Measurements from ENCODE around the gene CLEC17A.
"Not testable (repeated sequence)": the region's sequence is repeated elsewhere in the genome, so short reads cannot be mapped to it uniquely, and the experiment has no call there.

The CLEC17A gene

DNA sequence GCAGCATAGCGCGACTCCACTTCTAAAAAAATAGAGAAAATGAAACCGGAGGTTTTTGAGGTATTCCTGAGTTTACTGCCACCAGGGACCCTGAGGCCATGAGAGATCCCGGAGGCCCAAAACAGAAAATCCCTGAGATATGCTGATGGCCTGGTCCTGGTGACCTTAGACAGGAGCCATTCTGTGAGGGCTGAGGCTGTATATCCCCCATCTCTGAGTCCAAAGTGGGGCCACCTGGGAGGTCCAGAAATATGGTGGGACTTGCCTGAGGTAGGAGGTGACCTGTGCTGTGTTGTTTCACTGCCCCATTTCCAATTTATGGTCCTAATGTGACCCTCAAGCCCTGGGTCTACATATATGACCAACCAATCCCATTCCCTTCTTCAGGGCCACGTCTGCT is 1.5 kb downstream of the CLEC17A start:
- DNase-seq = not testable (repeated sequence)

DNA sequence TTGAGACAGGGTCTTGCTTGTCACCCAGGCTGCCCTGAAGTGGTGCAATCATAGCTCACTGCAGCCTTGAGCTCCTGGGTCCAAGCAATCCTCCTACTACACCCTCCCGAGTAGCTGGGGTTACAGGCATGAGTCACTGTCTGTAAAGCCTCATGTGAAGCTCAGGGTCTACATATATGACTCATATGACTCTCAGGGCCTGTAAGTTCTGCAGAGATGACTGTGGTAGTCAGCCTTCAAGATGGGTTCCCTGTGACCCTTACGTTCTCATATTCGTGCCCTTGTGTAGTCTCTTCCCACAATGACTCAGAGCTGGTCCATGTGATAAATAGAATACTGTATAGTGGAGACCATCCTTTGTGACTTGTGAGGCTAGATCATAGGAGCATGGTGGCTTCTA is 2.3 kb downstream of the CLEC17A start:
- not testable (repeated sequence) for DNase-seq

DNA sequence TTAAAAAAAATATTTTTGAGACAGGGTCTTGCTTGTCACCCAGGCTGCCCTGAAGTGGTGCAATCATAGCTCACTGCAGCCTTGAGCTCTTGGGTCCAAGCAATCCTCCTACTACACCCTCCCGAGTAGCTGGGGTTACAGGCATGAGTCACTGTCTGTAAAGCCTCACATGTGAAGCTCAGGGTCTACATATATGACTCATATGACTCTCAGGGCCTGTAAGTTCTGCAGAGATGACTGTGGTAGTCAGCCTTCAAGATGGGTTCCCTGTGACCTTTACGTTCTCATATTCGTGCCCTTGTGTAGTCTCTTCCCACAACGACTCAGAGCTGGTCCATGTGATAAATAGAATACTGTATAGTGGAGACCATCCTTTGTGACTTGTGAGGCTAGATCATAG is 6.5 kb downstream of the CLEC17A start:
- not testable (repeated sequence) for DNase-seq

DNA sequence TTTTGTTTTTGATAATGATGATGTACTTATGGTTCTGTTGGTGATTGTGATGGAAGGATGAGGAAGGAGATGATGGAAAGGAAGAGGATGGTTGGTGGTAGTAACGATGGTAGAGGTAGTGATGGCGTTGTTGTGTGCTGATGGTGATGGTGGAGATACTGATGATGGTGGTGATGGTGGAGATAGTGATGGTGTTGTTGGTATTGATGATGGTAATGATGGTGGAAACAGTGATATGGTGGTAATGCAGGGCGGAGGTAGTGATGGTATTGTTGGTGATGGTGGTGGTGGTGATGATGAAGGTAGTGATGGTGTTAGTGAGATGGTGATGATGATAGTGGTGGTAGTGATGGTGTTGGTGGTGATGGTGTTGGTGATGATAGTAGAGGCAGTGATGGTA is 12.7 kb downstream of the CLEC17A start:
- DNase-seq = no peak

DNA sequence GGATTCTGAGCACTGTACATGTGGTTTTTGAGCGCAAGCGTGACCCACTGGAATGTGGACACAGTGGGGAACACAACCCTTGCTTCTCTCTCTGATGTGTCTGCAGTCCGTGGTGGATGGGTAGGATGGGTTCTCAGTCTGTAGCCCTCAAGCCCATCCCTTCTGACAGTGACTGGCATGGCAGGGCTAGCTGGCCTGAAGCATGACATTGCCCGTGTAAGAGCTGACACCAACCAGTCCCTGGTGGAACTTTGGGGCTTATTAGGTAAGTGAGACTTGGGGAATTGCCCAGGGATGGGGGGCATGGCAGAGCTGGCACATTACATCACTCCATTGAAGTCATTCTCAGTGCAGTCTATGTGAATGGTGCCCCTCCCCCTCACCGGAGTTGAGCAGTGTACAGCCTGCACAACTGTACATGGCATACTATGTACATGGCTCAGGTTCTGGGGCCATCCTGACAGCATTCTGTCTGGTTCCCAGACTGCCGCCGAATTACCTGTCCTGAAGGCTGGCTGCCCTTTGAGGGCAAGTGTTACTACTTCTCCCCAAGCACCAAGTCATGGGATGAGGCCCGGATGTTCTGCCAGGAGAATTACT is 16.8 kb downstream of the CLEC17A start:
- DNase-seq = no peak

DNA sequence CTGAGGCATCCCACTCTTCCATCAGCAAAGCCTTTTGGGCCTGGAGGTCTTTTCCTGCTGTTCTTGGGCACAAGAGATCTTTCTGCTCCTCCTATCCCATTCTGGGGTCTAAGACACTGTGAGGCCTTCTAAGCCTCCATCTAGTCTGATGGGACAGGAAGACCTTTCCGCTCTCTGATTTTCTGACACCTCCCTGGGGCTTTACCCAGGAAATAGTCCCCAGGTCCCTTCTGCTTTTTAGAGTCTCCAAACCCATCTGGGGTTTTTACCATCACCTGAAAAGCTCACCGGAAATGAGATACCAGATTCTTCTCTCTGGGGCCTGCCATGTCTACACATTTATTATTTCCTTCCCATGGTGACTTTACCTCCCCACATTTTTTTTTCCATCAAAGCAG is 21.1 kb downstream of the CLEC17A start:
- no peak for DNase-seq

DNA sequence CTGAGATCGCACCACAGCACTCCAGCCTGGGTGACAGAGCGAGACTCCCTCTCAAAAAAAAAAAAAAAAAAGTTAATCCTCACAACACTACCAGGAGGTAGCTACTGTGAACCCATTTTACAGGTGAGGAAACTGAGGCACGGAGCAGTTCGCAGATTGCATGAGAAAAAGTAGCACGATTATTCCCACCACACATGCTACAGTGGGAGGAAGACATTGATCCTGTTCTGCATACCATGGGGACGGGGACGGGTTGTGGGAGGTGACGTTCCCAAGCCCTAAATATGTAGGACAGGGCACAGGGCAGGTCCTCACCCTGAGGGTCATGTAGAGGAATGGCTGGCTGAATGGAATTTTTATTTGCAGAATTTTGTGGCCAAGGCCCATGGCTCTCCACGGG is 23.7 kb downstream of the CLEC17A start:
- no peak for DNase-seq

DNA sequence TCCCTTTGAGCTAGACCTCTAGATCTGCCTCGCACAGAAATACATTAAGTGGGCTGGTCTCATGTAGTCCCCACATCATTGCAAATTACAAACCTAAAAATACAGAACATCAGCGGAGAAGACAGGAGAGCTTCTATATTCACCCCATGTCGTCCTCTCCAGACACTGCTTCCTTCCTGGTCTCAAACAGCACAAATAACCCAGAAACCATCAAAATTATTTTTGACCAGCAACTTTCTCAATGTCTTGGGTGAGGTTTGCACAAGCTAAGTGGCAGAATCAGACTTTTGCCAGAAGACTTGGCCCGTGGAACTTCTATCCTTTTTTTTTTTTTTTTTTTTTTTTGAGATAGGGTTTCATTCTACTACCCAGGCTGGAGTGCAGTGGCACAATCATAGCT is 28.2 kb downstream of the CLEC17A start:
- no peak for DNase-seq

DNA sequence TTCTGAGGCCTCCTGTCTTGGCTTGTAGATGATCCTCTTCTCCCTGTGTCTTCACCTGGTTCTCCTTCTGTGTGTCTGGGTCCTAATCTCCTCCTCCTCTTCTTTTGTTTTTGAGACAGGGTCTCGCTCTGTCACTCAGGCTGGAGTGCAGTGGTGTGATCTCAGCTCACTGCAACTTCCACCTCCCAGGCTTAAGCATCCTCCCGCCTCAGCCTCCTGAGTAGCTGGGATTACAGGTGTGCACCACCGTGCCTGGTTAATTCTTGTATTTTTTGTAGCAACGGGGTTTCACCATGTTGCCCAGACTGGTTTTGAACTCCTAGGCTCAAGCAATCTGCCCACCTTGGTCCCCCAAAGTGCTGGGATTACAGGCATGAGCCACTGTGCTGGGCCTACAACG is 29.4 kb downstream of the CLEC17A start:
- not testable (repeated sequence) for DNase-seq

DNA sequence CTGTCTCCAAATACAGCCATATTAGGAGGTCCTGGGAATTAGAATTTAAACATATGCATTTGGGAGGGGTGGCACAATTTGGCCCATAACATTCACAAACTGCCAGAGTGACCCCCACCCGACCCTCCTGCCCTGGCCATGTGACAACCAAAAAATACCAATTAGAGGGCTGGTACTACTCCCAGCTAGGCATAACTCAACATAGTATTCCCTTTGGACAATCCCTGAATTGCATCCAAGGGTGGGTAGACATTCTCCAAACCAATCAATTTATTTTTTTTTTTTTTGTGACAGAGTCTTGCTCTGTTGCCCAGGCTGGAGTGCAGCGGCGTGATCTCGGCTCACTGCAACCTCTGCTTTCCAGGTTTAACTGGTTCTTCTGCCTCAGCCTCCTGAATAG is 29.8 kb downstream of the CLEC17A start:
- no peak for DNase-seq

DNA sequence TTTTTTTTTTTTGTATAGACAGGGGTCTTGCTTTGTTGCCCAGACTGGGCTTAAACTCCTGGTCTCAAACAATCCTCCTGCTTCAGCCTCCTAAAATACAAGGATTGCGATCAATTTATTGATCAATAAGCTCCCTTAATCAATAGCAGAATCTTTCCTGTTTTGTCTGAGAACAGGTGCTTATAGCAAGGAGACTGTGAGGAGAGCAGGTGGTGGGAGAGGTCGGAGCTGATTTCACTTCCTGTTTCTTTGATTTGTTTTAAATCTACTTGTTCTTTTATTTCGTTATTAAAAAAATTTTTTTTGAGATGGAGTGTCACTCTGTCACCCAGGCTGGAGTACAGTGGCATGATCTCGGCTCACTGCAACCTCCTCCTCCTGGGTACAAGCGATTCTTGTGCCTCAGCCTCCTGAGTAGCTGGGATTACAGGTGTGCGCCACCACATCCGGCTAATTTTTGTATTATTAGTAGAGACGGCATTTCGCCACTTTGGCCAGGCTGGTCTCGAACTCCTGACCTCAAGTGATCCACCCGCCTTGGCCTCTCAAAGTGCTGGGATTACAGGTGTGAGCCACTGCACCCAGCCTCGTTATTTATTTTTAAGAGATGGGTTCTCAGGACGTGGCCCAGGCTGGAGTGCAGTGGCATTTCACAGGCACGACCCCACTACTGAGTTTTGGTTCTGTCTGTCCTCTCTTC is 30.7 kb downstream of the CLEC17A start:
- DNase-seq = not testable (repeated sequence)

DNA sequence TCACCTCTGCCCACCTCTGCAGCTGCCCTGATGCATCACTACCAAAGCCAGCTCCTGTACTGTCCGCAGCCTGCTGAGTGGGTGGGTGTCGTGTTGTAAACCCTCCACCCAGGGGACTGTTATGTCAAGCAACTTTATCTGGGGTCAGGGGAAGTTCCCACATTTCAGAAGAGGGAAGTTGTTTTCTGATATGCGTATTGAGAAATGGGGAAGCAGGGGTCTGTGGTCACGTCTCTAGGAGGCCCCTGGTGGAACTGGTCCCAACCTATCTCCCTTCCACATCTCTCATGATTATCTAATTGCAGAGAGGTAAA is 31.2 kb downstream of the CLEC17A start:
- DNase-seq = no peak

DNA sequence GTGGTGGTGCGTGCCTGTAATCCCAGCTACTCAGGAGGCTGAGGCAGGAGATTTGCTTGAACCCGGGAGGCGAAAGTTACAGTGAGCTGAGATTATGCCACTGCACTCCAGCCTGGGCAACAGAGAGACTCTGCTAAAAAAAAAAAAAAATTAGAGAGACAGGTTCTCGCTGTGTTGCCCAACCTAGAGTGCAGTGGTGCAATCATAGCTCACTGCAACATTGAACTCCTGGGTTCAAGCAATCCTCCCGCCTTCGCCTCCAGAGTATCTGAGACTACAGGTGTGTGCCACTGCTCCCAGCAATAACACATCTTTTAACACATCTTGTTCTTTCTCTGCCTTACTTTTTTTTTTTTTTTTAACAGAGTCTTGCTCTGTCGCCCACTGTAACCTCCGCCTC is 32.7 kb downstream of the CLEC17A start:
- no peak for DNase-seq

DNA sequence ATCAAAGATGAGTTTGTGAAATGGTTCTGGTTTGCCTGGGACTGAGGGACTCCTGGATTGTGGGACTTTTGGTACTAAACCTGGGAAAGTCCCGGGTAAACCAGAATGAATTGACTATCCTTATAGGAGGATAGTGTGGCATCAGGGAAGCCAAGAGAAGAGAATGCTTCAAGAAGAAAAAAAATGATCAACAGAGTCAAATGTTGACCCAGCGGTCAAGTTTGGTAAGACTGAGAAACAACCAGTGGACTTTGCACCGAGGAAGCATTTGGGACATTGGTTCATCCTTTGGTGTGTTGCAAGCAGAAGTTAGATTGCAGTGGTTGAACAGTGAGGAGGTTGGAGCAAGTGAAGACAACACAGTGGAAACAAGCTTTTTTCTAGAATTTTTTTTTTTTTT is 33.5 kb downstream of the CLEC17A start:
- no peak for DNase-seq

DNA sequence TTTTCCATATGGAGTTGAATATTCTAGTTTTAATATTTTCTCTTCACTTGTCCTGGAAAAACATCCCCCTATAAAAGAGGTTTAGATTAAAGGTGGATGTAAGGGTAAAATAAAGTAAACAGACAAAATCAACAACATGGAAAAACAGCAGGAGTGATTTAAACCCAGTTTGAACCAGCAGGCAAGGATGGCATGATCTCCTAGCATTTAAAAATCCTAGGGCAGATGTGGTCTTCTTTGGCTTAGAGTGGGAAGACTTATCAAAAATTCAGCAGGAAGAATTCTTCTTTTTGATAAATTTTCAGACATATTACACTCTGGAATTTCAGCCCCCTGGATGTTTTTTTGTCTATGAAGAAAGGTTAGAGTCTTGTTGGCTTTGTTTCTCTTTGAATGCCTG is 36.5 kb downstream of the CLEC17A start:
- DNase-seq = no peak

DNA sequence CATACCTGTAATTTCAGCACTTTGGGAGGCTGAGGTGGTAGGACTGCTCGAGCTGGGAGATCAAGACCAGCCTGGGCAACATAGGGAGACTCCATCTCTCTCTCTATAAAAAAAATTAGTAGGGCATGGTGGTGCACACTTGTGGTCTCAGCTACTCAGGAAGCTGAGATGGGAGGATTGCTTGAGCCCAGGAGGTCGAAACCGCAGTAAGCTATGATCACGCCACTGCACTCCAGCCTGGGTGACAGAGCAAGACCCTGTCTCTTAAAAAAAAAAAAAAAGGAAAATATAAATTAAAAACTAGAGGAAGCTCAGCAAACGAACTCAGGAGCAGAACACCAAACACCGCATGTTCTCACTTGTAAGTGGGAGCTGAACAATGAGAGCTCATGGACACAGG is 41.6 kb downstream of the CLEC17A start:
- not testable (repeated sequence) for DNase-seq

DNA sequence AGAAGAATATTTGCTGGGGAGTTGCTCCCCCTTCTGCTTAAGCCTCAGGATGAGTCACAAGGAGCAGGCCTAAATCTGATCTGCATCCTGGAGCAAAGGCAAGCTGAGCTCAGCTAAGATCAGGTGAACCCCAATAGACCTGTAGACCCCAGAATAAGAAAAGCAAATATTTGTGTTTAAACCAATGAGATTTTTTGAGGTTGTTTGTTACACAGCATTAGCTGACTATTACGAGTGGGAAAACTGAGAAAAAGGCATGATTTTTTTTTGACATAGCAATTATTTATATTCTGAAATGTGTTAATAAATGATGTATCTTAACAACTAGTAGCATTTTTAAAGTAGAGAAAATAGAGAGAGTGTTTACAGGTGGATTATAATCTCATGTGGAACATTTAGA is 46.7 kb downstream of the CLEC17A start:
- DNase-seq = no peak

DNA sequence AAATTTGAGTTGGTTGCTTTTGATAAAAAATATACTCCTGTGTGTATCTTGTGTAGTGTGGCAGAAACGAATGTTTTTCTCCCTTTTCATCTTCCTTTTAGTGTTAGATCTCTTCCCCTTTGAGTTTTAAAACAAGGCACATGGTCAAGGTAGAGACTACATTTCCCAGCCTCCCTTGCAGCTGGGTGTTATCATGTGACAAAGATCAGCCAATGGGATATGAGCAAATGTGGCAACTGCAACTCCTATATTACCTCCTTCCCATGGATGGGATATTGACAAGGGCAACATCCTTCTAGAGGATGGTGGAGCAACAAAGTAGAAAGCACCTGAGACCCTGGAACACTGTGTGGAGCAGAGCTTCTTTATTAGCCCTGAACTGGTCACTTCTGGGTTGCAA is 49.4 kb downstream of the CLEC17A start:
- no peak for DNase-seq

DNA sequence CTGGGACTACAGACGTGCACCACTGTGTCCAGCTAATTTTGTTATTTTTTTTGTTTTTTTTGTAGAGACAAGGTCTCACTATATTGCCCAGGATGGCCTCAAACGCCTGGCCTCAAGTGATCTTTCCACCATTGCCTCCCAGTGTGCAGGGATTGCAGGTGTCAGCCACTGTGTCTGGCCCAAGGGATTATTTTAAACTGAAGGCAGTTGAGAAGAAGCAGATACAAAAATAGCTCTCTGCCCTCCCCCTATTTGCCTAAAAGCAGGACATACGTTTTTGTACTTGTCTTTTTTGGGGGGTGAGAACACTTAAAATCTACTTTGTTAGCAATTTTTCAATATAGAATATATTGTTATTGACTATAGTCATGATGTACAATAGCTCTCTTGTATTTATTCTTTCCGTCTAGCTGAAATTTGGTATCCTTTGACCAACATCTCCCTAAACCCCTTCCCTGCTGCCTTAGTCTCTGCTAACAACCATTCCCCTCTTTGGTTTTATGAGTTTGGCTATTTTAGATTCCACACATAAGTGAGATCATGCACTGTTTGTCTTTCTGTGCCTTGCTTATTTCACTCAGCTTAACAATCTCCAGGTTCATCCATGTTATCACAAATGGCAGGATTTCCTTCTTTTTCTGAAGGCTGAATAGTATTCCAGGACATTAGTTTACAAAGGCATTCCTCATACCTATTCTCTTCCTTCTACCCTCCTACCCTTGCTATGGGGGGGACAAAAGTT is 56.8 kb downstream of the CLEC17A start:
- DNase-seq = no peak

DNA sequence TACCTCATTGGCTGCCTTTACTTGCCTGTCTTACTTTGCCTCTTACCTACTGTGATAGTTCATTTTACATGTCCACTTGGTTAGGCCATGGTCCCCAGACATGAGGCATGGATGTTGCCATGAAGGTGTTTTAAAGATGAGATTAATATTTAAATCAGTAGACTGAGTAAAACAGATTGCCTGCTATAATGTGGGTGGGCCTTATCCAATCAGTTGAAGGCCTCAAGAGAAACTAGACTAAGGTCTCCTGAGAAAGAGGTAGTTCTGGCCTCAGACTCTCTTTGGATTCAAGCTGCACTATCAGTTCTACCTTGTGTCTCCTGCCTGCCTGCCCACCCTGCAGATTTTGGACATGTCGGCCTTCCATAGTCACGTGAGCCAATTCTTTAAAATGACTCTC is 65.6 kb downstream of the CLEC17A start:
- no peak for DNase-seq

DNA sequence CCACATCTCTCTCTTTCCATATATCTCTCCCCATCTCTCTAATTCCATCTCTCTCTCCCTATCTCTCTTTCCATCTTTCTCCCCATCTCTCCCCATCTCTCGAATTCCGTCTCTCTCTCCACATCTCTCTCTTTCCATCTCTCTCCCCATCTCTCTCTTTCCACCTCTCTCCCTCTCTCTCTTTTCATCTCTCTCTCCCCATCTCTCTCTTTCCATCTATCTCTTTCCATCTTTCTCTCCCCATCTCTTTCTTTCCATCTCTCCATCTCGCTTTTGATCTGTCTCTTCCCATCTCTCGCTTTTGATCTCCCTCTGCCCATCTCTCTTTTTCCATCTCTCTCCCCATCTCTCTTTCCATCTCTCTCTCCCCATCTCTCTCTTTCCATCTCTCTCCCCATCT is 66.1 kb downstream of the CLEC17A start:
- no peak for DNase-seq

DNA sequence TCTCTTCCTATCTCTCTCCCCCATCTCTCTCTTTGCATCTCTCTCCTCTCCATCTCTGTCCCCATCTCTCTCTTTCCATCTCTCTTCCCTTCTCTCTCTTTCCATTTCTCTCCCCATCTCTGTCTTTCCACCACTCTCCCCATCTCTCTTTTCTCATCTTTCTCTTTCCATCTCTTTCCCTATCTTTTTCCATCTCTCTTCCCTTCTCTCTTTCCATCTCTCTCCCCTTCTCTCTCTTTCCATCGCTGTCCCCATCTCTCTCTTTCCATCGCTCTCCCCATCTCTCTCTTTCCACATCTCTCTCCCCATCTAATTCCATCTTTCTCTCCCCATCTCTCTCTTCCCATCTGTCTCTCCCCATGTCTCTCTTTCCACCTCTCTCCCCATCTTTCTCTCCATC is 67.3 kb downstream of the CLEC17A start:
- no peak for DNase-seq

DNA sequence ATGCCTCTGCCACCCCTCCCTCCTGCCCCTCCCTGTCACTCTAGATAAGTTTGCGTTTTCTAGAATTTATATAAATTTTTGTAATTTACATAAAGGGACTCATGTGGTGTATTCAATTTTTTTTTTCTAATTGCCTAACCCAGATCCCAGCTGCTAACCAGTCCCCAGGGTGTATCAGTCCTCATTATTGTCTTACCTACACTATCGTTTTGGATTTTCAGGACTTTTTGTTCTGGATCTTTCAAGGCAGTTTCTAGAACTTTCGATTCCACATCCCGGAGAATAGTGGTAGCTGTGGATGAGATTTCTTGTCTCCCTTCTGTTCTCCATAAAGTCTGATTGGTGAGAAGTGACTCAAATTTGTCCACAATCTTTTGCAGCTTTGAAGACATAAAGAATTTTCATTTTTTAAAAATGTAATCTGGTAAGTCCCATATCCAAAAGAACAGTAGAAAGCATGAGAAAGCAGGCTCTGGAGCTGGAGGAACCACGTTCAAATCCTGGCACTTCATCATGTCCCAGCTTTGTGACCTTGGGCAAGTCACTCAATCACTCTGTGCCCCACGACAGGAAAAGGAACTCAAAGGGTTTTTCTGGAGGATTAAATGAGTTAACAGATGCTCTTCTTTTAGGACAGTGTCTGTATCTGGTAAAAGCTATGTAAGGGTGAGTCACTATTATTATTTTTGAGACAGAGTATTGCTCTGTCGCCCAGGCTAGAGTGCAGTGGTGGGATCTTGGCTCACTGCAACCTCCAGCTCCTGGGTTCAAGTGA is 72.1 kb downstream of the CLEC17A start:
- no peak for DNase-seq

DNA sequence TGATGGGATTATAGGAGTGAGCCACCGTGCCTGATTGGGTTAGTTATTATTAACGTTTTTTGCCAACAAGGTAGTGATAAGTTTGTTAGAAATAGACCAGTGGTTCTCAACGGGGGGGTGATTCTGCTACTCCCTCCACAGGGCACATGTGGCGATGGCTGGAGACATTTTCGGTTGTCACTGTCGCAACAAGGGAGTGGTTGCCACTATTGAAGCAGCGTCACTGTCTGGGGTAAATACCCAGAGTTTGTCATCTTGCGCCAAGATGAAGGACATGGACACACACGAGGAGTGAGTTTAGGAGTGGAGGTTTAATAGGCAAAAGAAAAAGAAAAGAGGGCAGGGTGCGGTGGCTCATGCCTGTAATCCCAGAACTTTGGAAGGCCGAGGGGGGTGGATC is 72.8 kb downstream of the CLEC17A start:
- DNase-seq = no peak

All from CD4-positive, alpha-beta T cell treated with Interleukin-6 for 4 hours (primary cell).